Hematopoietic multipotent progenitor cell treated with erythropoietin and hydrocortisone succinate and interleukin-3 and kit ligand, for 17 days (in vitro differentiated cells): Measurements from ENCODE around the gene PNLIP.

Source experiments
- DNase-seq: peaks from one replicate; pipeline ENCODE4 v3.0.0-alpha.2; 2015; ENCODE audit warnings: low spot score

The PNLIP gene

GRCh38 chr10:116574797-116575196 lies 29.1 kb downstream of the PNLIP start:
- DNase-seq, result no peak

- DNase-seq, result no peak
Measured at GRCh38 chr10:116587878-116588591, 42.3 kb downstream of the PNLIP start.

GRCh38 chr10:116588995-116589394 lies 43.3 kb downstream of the PNLIP start:
- DNase-seq, result no peak

GRCh38 chr10:116589926-116590325 lies 44.2 kb downstream of the PNLIP start:
- DNase-seq, result no peak

GRCh38 chr10:116590590-116591444 lies 45.1 kb downstream of the PNLIP start, which contains the start of gene PNLIPRP1:
Gene PNLIPRP1 (plus strand): TSS chr10:116590959. CDS start chr10:116591130, 171 bp downstream.
- DNase-seq, result no peak

- no peak for DNase-seq
Measured at GRCh38 chr10:116593139-116593740, 47.5 kb downstream of the PNLIP start.

GRCh38 chr10:116594525-116595035 lies 48.8 kb downstream of the PNLIP start:
- DNase-seq, result no peak

GRCh38 chr10:116596062-116596461 lies 50.3 kb downstream of the PNLIP start:
- no peak for DNase-seq

- no peak for DNase-seq
Measured at GRCh38 chr10:116597543-116597942, 51.8 kb downstream of the PNLIP start.

- no peak for DNase-seq
Measured at GRCh38 chr10:116598329-116598728, 52.6 kb downstream of the PNLIP start.

- DNase-seq, result no peak
Measured at GRCh38 chr10:116599991-116600390, 54.3 kb downstream of the PNLIP start.

GRCh38 chr10:116602648-116603400 lies 57.1 kb downstream of the PNLIP start:
- no peak for DNase-seq

- no peak for DNase-seq
Measured at GRCh38 chr10:116606061-116606483, 60.3 kb downstream of the PNLIP start.

- no peak for DNase-seq
Measured at GRCh38 chr10:116607336-116607735, 61.6 kb downstream of the PNLIP start.

GRCh38 chr10:116608686-116609594 lies 63.2 kb downstream of the PNLIP start:
- DNase-seq, result no peak

- DNase-seq, result no peak
Measured at GRCh38 chr10:116610443-116611152, 64.9 kb downstream of the PNLIP start.

GRCh38 chr10:116611153-116611545 lies 65.4 kb downstream of the PNLIP start:
- DNase-seq, result no peak

- no peak for DNase-seq
Measured at GRCh38 chr10:116612107-116612769, 66.5 kb downstream of the PNLIP start.

- DNase-seq, result no peak
Measured at GRCh38 chr10:116613471-116613870, 67.7 kb downstream of the PNLIP start.

GRCh38 chr10:116614796-116615195 lies 69.1 kb downstream of the PNLIP start:
- DNase-seq, result no peak
